ENCODE measurements around the gene CRCP.
A peak's percentile ranks its signal among the peaks of the same experiment; 100 is the strongest.

GRCh38 chr7:66099551-66100407 lies 14.9 kb upstream of the CRCP start:
- TF ChIP-seq CTCF (conservative IDR thresholded peaks at IDR 0.05; ENCODE audit: low read depth in 2 of 2): no peak
- TF ChIP-seq POLR2AphosphoS5 (IDR thresholded peaks at IDR 0.05; ENCODE audit: low read depth): no peak
- no peak for TF ChIP-seq EZH2 (IDR thresholded peaks at IDR 0.05; ENCODE audit: low read depth, unreplicated experiment)
- TF ChIP-seq NANOG (IDR thresholded peaks at IDR 0.05; ENCODE audit: borderline replicate concordance): no peak
- TF ChIP-seq, protein P1, sequence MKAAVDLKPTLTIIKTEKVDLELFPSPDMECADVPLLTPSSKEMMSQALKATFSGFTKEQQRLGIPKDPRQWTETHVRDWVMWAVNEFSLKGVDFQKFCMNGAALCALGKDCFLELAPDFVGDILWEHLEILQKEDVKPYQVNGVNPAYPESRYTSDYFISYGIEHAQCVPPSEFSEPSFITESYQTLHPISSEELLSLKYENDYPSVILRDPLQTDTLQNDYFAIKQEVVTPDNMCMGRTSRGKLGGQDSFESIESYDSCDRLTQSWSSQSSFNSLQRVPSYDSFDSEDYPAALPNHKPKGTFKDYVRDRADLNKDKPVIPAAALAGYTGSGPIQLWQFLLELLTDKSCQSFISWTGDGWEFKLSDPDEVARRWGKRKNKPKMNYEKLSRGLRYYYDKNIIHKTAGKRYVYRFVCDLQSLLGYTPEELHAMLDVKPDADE (IDR thresholded peaks at IDR 0.05): no peak
- TF ChIP-seq ZNF114 (CRISPR knock-in tag; IDR thresholded peaks at IDR 0.05): no peak
- no peak for TF ChIP-seq REST (IDR thresholded peaks at IDR 0.05; ENCODE audit: unreplicated experiment)
- TF ChIP-seq JUNB (IDR thresholded peaks at IDR 0.05; ENCODE audit: unreplicated experiment): no peak
- TF ChIP-seq EZH2phosphoT487 (IDR thresholded peaks at IDR 0.05; ENCODE audit: unreplicated experiment): no peak
- TF ChIP-seq CREB1 (CRISPR knock-in tag; IDR thresholded peaks at IDR 0.05; ENCODE audit: low read depth): 0 out of 2 replicates have a peak, but pooled peaks have one; percentile 43
- no peak for TF ChIP-seq STAT1 (IDR thresholded peaks at IDR 0.05; ENCODE audit: unreplicated experiment)
- 0 out of 2 replicates have a peak, but pooled peaks have one; percentile 18 for TF ChIP-seq ZNF331 (CRISPR knock-in tag; IDR thresholded peaks at IDR 0.05; ENCODE audit: low read depth)
